ENCODE data around the gene CXADR.

Gene CXADR

DNA sequence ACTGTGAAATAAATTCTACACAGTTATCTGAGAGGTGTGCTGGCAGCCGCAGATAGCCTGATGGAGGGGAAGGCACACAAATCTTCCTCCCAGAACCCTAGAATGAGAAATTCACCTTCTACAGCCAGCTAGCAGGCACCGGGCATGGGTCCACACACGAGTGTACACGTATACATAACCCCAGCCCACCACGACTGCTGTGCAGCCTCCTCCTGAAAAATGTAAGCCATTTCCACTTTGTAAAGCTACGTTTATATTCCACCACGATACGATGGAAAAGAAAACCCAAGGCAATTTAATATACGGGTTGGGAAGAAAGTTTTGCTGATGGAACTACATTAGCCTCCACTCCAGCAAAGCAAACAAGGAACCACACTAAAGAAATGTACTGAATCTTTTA is 98.1 kb downstream of the CXADR start:
- no peak for DNase-seq

DNA sequence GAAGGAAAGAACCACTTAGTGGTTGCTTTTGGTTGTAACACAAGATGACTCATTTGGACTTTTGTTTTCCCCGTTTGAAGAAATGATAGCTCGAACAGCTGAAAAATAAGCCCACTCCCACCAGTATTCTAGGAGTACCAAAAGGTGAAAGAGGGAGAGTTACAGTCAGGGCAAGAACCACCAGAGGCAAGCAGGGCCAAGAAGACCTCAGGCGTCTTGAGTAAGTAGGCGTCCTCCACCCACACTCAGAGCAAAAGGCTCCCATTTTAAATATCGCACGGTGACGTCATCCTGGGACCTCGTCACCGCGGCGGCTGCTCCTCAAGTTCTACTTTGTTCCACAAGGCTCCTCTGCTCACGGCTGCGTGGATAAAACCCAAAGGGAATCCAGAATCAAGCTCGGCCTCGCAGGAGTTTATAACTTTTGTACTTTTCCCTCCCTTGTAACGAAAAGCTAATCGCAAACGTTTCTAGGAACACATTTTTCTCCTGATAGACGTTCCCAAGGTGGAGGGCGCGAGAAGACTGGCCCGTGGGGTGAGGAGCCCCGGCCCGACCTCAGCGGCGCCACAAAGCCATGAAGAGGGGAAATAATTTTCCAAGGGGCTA is 98.7 kb downstream of the CXADR start:
- peak; percentile 41 for DNase-seq

DNA sequence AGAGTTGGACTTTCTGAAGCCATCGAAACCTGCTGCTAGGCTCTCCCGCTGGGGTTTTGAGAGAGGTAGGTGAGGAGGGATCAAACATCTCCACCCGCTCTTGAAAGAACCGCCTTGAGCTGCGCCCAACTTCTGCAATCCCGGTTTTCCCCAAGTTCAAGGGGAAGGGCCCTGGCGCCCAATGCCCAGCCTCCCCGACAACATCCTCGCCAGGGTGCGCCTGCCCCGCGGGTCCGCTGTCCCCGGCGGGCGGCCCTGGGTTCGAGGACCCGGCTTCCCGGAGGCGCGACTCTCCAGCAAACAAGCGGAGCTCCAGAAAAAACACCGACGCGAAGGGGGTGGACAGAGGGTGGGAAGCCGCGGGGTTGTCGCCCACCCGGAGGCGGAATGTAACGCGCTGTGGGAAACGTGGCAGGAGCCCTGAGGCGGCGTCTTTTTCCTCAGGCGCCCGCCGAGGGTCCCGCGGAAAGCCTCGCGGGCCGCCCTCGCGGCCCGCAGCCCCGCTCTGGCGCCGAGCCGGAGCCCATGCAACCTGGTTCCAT is 99.3 kb downstream of the CXADR start:
- no peak for DNase-seq

DNA sequence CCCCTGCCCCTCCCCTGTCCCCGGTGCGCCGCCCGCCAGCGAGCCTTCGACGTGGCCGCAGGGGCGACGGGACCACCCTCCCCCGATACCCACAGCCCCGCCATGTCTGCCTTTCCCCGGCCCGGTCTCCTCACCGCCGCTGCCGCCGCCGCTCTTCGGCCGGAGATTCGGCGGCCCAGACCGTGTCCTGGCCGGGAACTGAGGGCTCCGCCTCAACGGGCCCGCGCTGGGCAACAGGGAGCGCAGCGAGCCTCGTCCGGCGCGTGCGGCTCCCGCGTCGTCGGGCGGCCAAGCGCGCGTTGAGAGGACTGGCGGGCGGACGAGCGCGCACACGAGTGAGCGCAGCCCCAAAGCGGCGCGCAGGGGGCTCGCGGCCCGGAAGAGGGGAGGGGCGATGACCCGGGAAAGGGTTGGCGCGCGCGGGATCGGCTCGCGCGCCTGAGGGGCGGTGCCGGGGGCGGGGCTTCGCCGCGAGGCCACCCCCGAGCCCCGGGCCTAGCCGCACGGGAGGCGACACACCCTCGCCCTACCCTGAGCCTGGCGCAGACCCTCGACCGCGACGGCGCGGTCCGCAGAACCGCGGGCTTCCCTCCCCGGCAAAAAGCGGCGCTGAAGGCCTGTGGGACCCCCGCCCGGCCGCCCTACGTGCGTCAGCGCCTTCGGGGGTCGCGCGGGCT is 99.9 kb downstream of the CXADR start, which contains the start of gene BTG3:
Gene BTG3 (minus strand): TSS at position 337 of the 677 bp plus-strand sequence. CDS start 3,757 bp downstream, outside the sequence.
- peak; percentile 45 for DNase-seq

DNA sequence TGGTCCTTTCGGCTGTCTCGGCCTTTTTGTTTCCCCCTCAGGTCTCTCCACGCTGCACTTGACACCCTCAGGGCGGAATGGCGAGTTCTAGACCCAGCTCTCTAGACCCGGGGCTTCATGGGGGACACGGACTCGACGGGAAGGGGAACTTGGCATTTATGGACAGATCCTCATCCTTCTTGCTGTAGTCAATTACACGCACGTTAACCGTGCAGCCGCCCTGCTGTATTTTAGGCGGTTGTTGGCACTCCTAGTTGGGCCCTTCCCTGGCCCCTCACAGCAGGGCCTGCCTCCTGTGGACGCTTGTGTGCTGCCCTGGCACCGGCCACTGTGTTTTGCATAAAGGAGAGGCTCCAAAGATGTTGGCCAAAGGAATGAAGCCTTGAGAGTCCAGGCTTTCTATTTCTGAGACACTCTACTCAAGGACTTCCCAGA is 100.4 kb downstream of the CXADR start:
- DNase-seq = no peak

DNA sequence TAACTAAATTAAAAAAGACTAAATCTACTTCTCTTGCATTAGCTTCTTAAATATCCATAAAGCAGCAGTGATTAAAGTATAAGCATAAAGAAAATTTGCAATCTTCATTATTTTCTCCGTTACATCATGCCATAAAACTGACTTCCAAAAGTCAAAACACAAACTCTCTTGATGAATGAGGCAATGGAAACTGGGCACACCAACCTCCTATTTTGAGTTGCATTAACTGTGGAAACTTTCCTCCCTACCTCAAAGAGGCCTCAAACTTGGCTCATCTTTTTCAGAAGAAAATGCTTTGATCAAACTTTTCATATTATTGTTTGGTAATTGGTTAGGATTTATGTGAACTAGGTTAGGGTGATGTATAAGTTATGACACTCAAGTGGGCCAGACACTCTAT is 104.0 kb downstream of the CXADR start:
- no peak for DNase-seq

DNA sequence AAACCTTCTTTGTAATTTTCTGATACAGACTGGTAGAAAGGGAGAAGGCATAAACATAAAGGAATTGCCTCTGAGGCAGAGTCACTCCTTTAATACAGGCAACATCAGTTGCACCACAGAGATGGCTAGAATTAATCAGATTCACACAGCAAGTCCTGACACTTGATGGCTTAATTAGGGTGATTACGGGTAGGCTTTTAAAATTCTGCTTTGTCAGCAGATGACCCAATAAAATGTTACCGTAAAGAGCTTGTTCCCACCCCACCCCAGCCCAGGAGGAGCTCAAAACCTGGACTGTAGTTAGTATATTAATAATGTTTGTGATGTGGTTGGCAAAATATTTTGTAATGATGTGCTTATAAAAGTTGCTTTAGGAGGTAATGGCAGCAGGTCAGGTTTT is 109.2 kb downstream of the CXADR start:
- no peak for DNase-seq

DNA sequence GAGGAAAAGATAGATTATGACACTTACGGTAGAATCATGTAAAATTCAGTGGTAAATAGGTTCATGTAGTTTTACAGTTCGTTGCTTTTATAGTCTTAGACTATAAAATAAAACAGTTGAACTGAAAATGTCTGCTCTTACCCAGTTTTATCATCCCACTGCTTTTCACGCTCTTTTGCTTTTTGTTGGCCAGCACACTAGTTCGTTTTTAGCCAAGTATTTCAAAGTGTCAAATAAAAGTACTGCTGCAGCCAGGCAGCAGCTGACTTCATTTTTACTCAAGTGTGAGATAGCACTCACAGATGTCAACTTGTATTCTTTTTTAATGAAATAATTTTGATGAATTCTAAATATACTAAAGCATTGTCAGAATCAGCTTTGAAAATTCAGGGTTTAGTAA is 118.4 kb downstream of the CXADR start:
- no peak for DNase-seq

DNA sequence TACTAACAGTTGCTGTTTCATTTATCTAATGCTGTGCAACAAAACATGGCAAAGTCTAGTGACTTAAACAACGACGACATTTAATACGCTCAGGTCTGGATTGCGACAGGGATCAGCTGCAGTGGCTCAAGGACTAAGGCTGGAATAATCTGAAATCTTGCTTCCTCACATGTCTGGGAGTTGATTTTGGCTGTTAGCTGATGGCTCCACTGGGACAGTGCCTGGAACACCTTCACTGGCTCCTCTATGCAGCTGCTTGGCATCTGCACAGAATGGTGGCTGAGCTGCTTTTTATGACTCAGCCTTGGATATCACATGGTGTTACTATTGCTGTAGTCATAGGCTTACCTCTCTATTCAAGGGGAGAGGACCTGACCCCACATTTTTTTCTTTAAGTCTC is 123.9 kb downstream of the CXADR start:
- no peak for DNase-seq

DNA sequence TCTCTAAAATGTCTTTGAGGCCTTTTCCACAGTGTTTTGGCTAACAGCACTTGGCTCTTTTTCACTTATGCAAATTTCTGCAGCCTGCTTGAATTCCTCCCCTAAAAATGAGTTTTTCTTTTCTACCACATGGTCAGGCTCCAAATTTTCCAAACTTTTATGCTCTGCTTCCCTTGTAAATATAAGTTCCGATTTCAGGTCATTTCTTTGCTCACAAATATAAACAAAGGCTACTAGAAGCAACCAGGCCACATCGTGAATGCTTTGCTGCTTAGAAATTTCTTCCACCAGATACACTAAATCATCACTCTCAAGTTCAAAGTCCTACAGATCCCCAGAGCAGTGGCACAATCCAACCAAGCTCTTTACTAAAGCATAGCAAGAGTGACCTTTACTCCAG is 128.0 kb downstream of the CXADR start:
- no peak for DNase-seq

Data from NCI-H748 treated with DMSO at 0.1 percent for 48 hours (cell line).